NT2/D1 (cell line): ENCODE measurements around the gene SYT2.

Experiments
- YY1 ChIP-seq: IDR thresholded peaks from 2 replicates; pipeline ENCODE4 v1.6.1; 2011; ENCODE audit not compliant: insufficient read length, insufficient read depth
- ZNF274 ChIP-seq: IDR thresholded peaks from 2 replicates; pipeline ENCODE4 v1.6.1; 2011; ENCODE audit warnings: mild to moderate bottlenecking, low read depth, low read length

DNA sequence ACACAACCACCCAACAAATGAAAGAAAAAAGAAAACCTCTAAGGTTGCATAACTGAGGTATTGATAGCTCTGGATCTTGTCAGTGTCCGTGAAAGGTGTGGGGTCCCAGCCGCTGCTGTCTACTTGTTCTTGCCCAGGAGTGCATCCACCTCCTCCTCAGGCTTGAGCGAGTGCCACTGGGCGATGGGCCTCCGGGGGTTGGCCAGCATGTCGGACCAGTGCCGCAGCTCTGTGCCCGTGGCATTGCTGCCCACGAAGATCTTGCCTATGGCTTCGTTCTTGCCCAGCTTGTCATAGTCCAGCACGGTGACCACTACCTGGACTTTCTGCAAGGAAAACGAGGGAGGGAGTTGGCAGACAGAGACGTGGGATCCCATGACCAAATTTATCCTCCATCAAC is 113.6 kb downstream of the SYT2 start:
- TF ChIP-seq YY1 (no peak), ZNF274 (no peak)
